MCF 10A (cell line): Measurements from ENCODE around the gene STK25. TPM values are rescaled to one million over a fixed set of nuclear protein-coding genes. Genes with fewer than 3 reads are reported as not detected.

ENCODE experiments used
- Bru-seq: library from RNA; stranded (reverse); fragments of 400-500 nt; gene quantifications from one replicate; lab custom pipeline; 2021; lab: Mats Ljungman, UMichigan
- BruChase-seq, 2 experiments: library from RNA; stranded (reverse); fragments of 400-500 nt; gene quantifications; one replicate each; lab custom pipeline; 2021; lab: Mats Ljungman, UMichigan
- BruUV-seq: library from RNA; stranded (reverse); fragments of 400-500 nt; replicated peaks from 2 replicates; lab custom pipeline; 2021; lab: Mats Ljungman, UMichigan
- CTCF ChIA-PET: fragments of 300-600 bp; sonication (Branson Sonifier 250); formaldehyde crosslinking; extraction: SDS; loops from one replicate; lab custom pipeline; 2021; ENCODE audit warnings: antibody characterized with exemption, inconsistent platforms; lab: Yijun Ruan, JAX
- POLR2A ChIA-PET: fragments of 300-600, 350-650 bp; sonication (Branson Sonifier 250); formaldehyde crosslinking; extraction: SDS; loops from one replicate; lab custom pipeline; 2020; ENCODE audit warnings: antibody characterized with exemption, inconsistent platforms; lab: Yijun Ruan, JAX
- DNase-seq: peaks from one replicate; pipeline ENCODE4 v3.0.0-alpha.2; 2018; ENCODE audit not compliant: unreplicated experiment
- H3K27ac Mint-ChIP-seq: one replicate; pipeline ENCODE4 v1.8.0; 2022; ENCODE audit warnings: mild to moderate bottlenecking, low read depth, mixed read lengths; ENCODE audit not compliant: unreplicated experiment
- H3K27me3 Mint-ChIP-seq: one replicate; pipeline ENCODE4 v1.8.0; 2022; ENCODE audit warnings: mixed read lengths; ENCODE audit not compliant: insufficient read depth, unreplicated experiment
- H3K36me3 Mint-ChIP-seq: one replicate; pipeline ENCODE4 v1.8.0; 2022; ENCODE audit warnings: mild to moderate bottlenecking, moderate library complexity, mixed read lengths; ENCODE audit not compliant: insufficient read depth, unreplicated experiment
- H3K4me1 Mint-ChIP-seq: one replicate; pipeline ENCODE4 v1.8.0; 2022; ENCODE audit warnings: mixed read lengths; ENCODE audit not compliant: insufficient read depth, unreplicated experiment
- H3K4me3 Mint-ChIP-seq: one replicate; pipeline ENCODE4 v1.8.0; 2022; ENCODE audit warnings: mild to moderate bottlenecking, moderate library complexity, mixed read lengths; ENCODE audit not compliant: unreplicated experiment
- H3K9me3 Mint-ChIP-seq: one replicate; pipeline ENCODE4 v1.8.0; 2022; ENCODE audit warnings: mixed read lengths; ENCODE audit not compliant: unreplicated experiment
- intact Hi-C: fragments of 100-400 bp; cut with micrococcal nuclease; formaldehyde crosslinking; loops from 2 replicates; pipeline ENCODE4 v1.14.1; 2022
- long read RNA-seq: library from polyadenylated mRNA; stranded (forward); transcript quantifications from one replicate; pipeline ENCODE4 v2.0.0, GENCODE V29; 2022
- total RNA-seq: library from RNA; stranded (reverse); gene quantifications from 2 replicates; pipeline ENCODE4 v1.2.3, GENCODE V29; 2022
- TF ChIP-seq, protein P1 (sequence below): fragments of 200-600 bp; IDR thresholded peaks from one replicate; pipeline ENCODE4 v1.8.0; 2022; ENCODE audit warnings: antibody characterized with exemption, mild to moderate bottlenecking; ENCODE audit not compliant: unreplicated experiment

STK25 gene
- 102 and 117 TPM in 2 replicates for total RNA-seq
- percentile 55 among the genes with signal in this experiment for Bru-seq, nascent RNA
- percentile 67 among the genes with signal in this experiment for BruChase-seq, experiment 1, labeled RNA remaining after a 6-hour chase
- BruChase-seq, experiment 2, labeled RNA remaining after a 2-hour chase = percentile 67 among the genes with signal in this experiment
- long read RNA-seq, full-length matches to known transcripts = 233 of 316 reads
- long read RNA-seq, partial matches to known transcripts = 18 of 316 reads
- long read RNA-seq, other reads (novel, unspliced or antisense) = 65 of 316 reads

DNA sequence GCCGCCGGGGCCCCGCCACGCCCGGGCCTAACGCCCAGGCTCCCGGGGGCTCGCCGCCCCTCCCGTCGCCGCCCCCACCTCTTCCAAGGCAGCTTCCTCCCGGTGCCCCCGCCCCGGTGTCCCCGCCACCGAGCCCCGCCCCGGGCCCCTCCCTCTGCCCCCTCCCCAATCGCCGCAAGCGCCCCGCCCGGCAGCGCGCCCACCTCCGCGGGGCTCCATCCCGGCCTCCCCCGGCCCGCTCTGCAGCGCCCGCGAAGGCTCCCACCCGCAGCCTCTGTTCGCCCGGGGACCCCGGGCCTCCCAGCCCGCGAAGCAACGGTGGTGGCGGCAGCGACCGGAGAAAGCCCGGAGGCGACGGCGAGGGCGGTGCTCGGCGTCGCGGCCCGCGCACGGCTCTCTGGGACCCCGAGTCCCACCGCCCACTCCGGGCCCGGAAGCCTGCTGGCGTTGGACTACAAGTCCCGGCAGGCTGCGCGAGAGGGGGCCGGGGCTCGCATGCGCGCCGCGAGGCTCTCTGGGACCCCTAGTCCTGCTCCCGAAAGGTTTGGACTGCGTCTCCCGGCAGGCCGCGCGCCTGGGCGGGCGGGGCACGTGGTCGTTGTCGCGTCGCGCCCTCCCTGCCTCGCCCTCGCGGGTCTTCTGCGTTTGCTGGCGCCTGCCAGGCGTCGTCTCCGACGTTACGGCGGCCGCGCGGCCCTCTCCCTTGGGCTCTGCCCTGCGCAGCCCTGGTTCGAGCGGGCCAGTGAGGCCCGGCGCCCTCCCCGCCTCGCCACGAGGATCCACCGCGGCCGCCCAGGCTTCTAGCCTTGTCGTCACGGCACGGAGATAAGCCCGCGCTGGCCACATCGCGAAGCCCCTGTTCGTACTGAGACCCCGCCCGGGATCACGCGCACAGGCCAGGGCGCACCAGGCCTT is at the start of gene STK25:
Gene STK25, minus strand, starts transcription at position 345 of the 915 bp plus-strand sequence. CDS start 549 bp downstream, outside the sequence.
- BruUV-seq = no TSS peak
- intact Hi-C loops = no loop called here
- Mint-ChIP-seq H3K9me3 (no peaks in the 10 kb centered on the region), H3K27ac (peak within 1 kb of the TSS; percentile 39), H3K4me1 (peaks cover 13% of the 10 kb centered on the region), H3K36me3 (peaks cover 6% of the 10 kb centered on the region), H3K27me3 (no peaks in the 10 kb centered on the region), H3K4me3 (peak within 1 kb of the TSS; percentile 87)
- CTCF ChIA-PET = interaction anchor here (0.5 kb wide), 1 partner anchor 223 kb away, joined by 6 read pairs; no protein-coding TSS in a partner anchor
- TF ChIP-seq, protein P1, sequence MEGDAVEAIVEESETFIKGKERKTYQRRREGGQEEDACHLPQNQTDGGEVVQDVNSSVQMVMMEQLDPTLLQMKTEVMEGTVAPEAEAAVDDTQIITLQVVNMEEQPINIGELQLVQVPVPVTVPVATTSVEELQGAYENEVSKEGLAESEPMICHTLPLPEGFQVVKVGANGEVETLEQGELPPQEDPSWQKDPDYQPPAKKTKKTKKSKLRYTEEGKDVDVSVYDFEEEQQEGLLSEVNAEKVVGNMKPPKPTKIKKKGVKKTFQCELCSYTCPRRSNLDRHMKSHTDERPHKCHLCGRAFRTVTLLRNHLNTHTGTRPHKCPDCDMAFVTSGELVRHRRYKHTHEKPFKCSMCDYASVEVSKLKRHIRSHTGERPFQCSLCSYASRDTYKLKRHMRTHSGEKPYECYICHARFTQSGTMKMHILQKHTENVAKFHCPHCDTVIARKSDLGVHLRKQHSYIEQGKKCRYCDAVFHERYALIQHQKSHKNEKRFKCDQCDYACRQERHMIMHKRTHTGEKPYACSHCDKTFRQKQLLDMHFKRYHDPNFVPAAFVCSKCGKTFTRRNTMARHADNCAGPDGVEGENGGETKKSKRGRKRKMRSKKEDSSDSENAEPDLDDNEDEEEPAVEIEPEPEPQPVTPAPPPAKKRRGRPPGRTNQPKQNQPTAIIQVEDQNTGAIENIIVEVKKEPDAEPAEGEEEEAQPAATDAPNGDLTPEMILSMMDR = no peak
- POLR2A ChIA-PET = interaction anchor here (0.5 to 2.0 kb wide), 7 partner anchors 22 to 358 kb away, joined by 3 to 7 read pairs (median 3); partner anchors contain the start of genes BOK, D2HGDH and PPP1R7
- DNase-seq = peak; percentile 96

DNA sequence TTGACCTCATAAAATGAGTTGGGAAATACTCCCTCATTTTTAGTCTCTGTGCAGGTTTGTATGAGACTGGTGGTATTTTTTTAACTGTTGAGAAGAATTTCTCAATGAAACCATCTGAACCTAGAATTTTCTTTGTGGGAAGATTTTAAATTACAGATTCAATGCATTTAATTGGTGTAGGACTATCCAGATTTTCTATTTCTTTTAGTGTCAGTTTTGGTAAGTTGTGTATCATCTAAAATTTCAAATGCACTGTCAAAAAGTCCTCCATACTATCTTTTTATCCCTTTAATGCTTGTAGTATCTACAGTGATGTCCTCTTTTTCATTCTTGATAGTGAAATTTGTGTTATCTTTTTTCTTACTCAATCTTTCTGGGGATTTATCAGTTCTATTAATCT is 48.4 kb upstream of the STK25 start:
- Mint-ChIP-seq H3K4me1 (peaks cover 9% of the 10 kb centered on the region), H3K4me3 (no peak overlapping the region), H3K9me3 (no peaks in the 10 kb centered on the region), H3K36me3 (no peaks in the 10 kb centered on the region), H3K27ac (no peak overlapping the region), H3K27me3 (no peaks in the 10 kb centered on the region)
- no TSS peak for BruUV-seq
- TF ChIP-seq, protein P1 = no peak
- intact Hi-C loops = no loop called here
- ChIA-PET CTCF (no interaction called here), POLR2A (interaction anchor here (0.7 to 2.1 kb wide), 2 partner anchors 8 to 120 kb away, joined by 3 to 9 read pairs; no protein-coding TSS in a partner anchor)
- DNase-seq = no peak

DNA sequence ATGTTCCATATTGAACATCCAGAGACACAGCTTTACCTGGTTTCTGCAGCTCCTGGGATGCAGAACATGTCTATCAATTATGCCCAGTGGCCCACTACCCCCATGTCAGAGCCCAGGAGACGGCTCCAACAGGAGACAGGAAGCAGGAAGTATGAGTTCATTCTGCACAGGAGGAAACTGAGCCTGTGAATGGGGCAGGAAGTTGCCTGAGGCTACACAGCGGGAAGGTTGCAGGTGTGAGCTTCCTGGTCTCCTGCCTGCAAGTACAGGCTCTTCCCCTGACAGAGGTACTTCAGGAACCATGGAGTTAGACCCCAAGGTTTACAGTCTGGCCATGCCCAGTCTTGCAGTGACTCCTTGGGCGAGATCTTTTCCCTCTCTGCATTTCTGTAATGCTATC is 47.3 kb upstream of the STK25 start:
- no peak overlapping the region for H3K27ac Mint-ChIP-seq
- peaks cover 8% of the 10 kb centered on the region for H3K4me1 Mint-ChIP-seq
- BruUV-seq = no TSS peak
- no peak overlapping the region for H3K4me3 Mint-ChIP-seq
- intact Hi-C loops = no loop called here
- no peaks in the 10 kb centered on the region for H3K27me3 Mint-ChIP-seq
- TF ChIP-seq, protein P1 = no peak
- H3K9me3 Mint-ChIP-seq = no peaks in the 10 kb centered on the region
- peak; percentile 50 for DNase-seq
- ChIA-PET CTCF (interaction anchor here (0.6 kb wide), 1 partner anchor 715 kb away, joined by 4 read pairs; no protein-coding TSS in a partner anchor), POLR2A (no interaction called here)
- H3K36me3 Mint-ChIP-seq = no peaks in the 10 kb centered on the region
